ENCODE results near the gene NTM. TPM values are rescaled to one million over a fixed set of nuclear protein-coding genes. Genes with fewer than 3 reads are reported as not detected.

The NTM gene
- total and polyA plus RNA-seq, 8 donors, result 0.04 to 4.4 (median 0.50) TPM

DNA sequence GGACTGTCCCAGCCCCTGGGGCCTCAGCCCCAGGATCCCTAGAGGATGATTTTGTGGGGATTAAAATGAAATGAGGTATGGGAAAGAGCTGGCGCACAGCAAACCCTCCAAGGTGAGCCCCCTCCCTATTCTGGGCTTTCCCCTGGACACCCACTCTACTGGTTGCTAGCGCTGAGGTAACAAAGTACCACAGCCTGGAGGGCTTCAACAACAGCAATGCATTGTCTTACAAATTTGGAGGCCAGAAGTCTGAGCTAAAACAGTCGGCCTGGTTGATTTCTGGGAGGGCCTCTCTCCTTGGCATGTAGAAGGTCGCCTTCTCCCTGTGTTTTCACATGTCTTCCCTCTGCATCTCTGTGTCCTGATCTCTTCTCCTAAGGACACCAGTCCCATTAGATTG lies 913.6 kb downstream of the NTM start:
- 76 to 77% methylated on average over 4 of the region's 4 CpGs for WGBS, 2 donors
- no peak for DNase-seq

DNA sequence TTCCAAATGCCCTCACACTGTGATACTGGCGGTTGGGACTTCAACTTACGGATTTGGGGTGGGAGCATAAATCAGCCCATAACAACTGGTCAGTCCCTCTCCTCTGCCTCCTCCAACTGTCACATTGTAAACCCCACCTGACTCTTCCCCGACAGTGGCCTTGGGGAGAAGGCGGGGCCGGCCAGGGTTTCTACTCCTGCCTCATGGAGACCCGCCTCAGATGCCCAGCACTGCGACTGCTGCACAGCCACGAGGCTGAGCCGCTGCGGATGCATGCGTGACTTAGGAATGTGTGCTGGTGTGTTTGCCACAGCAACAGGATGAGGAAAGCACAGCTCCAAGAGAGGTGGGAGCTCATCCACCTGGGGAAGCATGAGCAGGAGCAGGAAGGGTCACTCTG lies 914.2 kb downstream of the NTM start:
- no peak for ATAC-seq
- no peaks in the 10 kb centered on the region for H3K4me1 ChIP-seq
- FAIRE-seq, result no peak
- no peaks in the 10 kb centered on the region for H3K9me3 ChIP-seq
- H3K27me3 ChIP-seq, result peaks cover 0 to 6% (median 0%) of the 10 kb centered on the region in 4 donors
- TF ChIP-seq, protein P1, sequence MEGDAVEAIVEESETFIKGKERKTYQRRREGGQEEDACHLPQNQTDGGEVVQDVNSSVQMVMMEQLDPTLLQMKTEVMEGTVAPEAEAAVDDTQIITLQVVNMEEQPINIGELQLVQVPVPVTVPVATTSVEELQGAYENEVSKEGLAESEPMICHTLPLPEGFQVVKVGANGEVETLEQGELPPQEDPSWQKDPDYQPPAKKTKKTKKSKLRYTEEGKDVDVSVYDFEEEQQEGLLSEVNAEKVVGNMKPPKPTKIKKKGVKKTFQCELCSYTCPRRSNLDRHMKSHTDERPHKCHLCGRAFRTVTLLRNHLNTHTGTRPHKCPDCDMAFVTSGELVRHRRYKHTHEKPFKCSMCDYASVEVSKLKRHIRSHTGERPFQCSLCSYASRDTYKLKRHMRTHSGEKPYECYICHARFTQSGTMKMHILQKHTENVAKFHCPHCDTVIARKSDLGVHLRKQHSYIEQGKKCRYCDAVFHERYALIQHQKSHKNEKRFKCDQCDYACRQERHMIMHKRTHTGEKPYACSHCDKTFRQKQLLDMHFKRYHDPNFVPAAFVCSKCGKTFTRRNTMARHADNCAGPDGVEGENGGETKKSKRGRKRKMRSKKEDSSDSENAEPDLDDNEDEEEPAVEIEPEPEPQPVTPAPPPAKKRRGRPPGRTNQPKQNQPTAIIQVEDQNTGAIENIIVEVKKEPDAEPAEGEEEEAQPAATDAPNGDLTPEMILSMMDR (IDR thresholded peaks at IDR 0.05), result no peak
- intact Hi-C loops (cut with DNase I), result no loop called here
- H3K27ac ChIP-seq, result no peak overlapping the region
- no peaks in the 10 kb centered on the region for H3K36me3 ChIP-seq
- WGBS, 2 donors, result 65 to 77% methylated on average over 11 of the region's 11 CpGs
- H3K4me3 ChIP-seq, result no peak overlapping the region
- DNase-seq, result no peak

More for the DNA sequence above, 913.6 kb downstream of the NTM start:
- TF ChIP-seq, protein P1 (IDR thresholded peaks at IDR 0.05), result no peak
- H3K27me3 ChIP-seq, result peaks cover 0 to 6% (median 0%) of the 10 kb centered on the region in 4 donors
- no peaks in the 10 kb centered on the region for H3K9me3 ChIP-seq
- H3K4me1 ChIP-seq, result no peaks in the 10 kb centered on the region
- H3K4me3 ChIP-seq, result no peak overlapping the region
- ATAC-seq, result no peak
- no peak overlapping the region for H3K27ac ChIP-seq
- H3K36me3 ChIP-seq, result no peaks in the 10 kb centered on the region
- no peak for FAIRE-seq
- intact Hi-C loops (cut with DNase I), result no loop called here

DNA sequence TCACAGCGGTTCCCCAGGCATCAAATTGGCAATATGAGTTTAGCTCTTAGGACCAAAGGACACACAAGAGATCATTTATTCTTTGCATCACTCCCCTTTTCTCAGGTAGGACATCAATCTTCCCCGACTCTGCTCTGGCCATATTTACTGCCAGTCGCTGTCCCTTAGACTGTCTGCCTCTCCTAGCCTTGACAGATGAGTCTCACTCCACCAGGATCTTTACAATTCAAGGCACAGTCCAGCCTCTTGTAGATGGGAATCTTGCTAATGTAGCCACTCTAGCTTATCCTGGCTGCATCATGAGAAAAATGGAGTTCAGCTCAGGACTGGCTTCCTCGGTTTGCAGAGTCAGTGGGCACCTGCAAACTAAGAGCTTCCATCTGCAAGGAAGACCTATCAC lies 915.2 kb downstream of the NTM start:
- ATAC-seq (no peak), DNase-seq (no peak), FAIRE-seq (no peak)
- WGBS, 2 donors, result 58 to 72% methylated on average over 4 of the region's 4 CpGs
- no peak overlapping the region for H3K27ac ChIP-seq
- no peaks in the 10 kb centered on the region for H3K36me3 ChIP-seq
- no peak overlapping the region for H3K4me3 ChIP-seq
- no peaks in the 10 kb centered on the region for H3K9me3 ChIP-seq
- peaks cover 0 to 6% (median 2%) of the 10 kb centered on the region in 4 donors for H3K27me3 ChIP-seq
- intact Hi-C loops (cut with DNase I), result no loop called here
- no peaks in the 10 kb centered on the region for H3K4me1 ChIP-seq
- TF ChIP-seq, protein P1 (IDR thresholded peaks at IDR 0.05), result no peak

DNA sequence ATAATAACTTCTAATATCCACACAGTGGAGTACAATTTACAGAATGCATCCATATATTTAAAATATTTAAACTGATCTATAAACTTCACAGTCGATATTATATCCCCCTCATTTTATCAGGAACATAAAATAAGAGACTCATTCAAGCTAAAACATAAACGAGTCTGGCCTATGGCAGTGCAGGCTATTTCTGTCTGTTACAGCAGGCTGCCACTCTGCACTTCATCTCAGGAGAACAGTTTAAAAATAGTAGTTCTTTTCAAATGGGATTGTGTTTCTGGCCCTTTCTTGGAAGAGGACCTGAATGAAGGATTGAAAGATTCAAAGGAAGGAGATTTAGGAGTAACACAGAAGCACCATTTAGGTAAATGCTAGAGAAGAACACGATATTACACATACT lies 915.7 kb downstream of the NTM start:
- H3K27me3 ChIP-seq, result peaks cover 0 to 8% (median 3%) of the 10 kb centered on the region in 4 donors
- TF ChIP-seq, protein P1 (IDR thresholded peaks at IDR 0.05), result no peak
- FAIRE-seq (no peak), DNase-seq (no peak), ATAC-seq (no peak)
- H3K4me3 ChIP-seq, result no peak overlapping the region
- no peaks in the 10 kb centered on the region for H3K9me3 ChIP-seq
- intact Hi-C loops (cut with DNase I), result no loop called here
- H3K4me1 ChIP-seq, result no peaks in the 10 kb centered on the region
- H3K27ac ChIP-seq, result no peak overlapping the region
- no peaks in the 10 kb centered on the region for H3K36me3 ChIP-seq
- WGBS, 2 donors, result 63 to 65% methylated on average over 3 of the region's 3 CpGs

DNA sequence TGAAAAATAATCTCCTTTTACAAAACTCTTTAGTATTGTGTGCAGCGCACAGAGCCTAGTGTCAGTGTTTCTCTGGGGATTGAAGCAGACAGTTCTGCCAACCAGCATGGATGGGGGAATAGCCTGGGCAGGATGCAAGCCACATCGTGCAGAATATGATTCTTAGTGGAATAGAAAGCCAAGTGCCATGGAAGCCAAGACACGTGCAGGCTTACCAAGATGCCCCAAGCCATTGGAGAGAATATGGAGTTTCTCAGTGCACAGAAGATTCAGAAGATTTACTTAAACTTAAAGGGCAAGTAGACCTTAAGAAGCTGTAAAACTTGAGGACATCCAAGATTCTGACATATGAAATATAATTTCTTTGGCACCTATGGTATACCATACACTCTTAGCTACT lies 917.6 kb downstream of the NTM start:
- intact Hi-C loops (cut with DNase I), result no loop called here
- TF ChIP-seq, protein P1 (IDR thresholded peaks at IDR 0.05), result no peak
- 57 to 70% methylated on average over 3 of the region's 3 CpGs for WGBS, 2 donors
- Histone ChIP-seq H3K27me3 (peaks cover 0 to 8% (median 3%) of the 10 kb centered on the region in 4 donors), H3K36me3 (no peaks in the 10 kb centered on the region), H3K4me1 (no peaks in the 10 kb centered on the region), H3K9me3 (no peaks in the 10 kb centered on the region), H3K27ac (no peak overlapping the region), H3K4me3 (no peak overlapping the region)
- DNase-seq (no peak), FAIRE-seq (no peak), ATAC-seq (no peak)
